GM23338 (cell line): Measurements from ENCODE around the gene RAB11FIP4. TPM values are rescaled to one million over a fixed set of nuclear protein-coding genes. Genes with fewer than 3 reads are reported as not detected.

Experiments used
- ATAC-seq: fragments of 200-7000 bp; cut with Tn5 transposase; 3 replicates; pipeline ENCODE4 v1.9.1; 2020
- DNase-seq: peaks from one replicate; pipeline ENCODE4 v3.0.0-alpha.2; 2015; ENCODE audit warnings: low spot score
- H2AFZ ChIP-seq: fragments of 200-600 bp; sonication (generic); 2 replicates; pipeline ENCODE4 v1.8.0; 2016; ENCODE audit warnings: antibody characterized with exemption, mild to moderate bottlenecking, moderate library complexity
- H3F3A ChIP-seq: fragments of 200-600 bp; sonication (generic); replicated peaks from 2 replicates; pipeline ENCODE4 v1.8.0; 2017; ENCODE audit warnings: antibody characterized with exemption, mixed run types, low read depth
- H3K27ac ChIP-seq: fragments of 200-600 bp; sonication (generic); 2 replicates; pipeline ENCODE4 v1.6.1; 2016; ENCODE audit warnings: low read depth
- H3K27me3 ChIP-seq: fragments of 200-600 bp; sonication (generic); 2 replicates; pipeline ENCODE4 v1.8.0; 2016; ENCODE audit warnings: mild to moderate bottlenecking, mixed run types, moderate library complexity; ENCODE audit not compliant: insufficient read depth
- H3K36me3 ChIP-seq: fragments of 200-600 bp; sonication (generic); 2 replicates; pipeline ENCODE4 v1.8.0; 2016; ENCODE audit warnings: mild to moderate bottlenecking; ENCODE audit not compliant: insufficient read depth
- H3K4me1 ChIP-seq: fragments of 200-600 bp; sonication (generic); 2 replicates; pipeline ENCODE4 v1.8.0; 2016; ENCODE audit warnings: mild to moderate bottlenecking, moderate library complexity; ENCODE audit not compliant: insufficient read depth
- H3K4me2 ChIP-seq: fragments of 200-600 bp; sonication (generic); 2 replicates; pipeline ENCODE4 v1.7.1; 2017; ENCODE audit warnings: mixed run types
- H3K4me3 ChIP-seq: fragments of 200-600 bp; sonication (generic); 2 replicates; pipeline ENCODE4 v1.6.1; 2016; ENCODE audit warnings: mixed run types
- H3K79me2 ChIP-seq: fragments of 200-600 bp; sonication (generic); replicated peaks from 2 replicates; pipeline ENCODE4 v1.8.0; 2017; ENCODE audit warnings: mild to moderate bottlenecking; ENCODE audit not compliant: insufficient read depth
- H3K9me2 ChIP-seq: fragments of 200-600 bp; sonication (generic); 2 replicates; pipeline ENCODE4 v1.8.0; 2017; ENCODE audit not compliant: insufficient read depth
- H4K20me1 ChIP-seq: fragments of 200-600 bp; sonication (generic); replicated peaks from 2 replicates; pipeline ENCODE4 v1.8.0; 2017; ENCODE audit warnings: mild to moderate bottlenecking; ENCODE audit not compliant: insufficient read depth
- H3K27ac Mint-ChIP-seq: 2 replicates; pipeline ENCODE4 v1.8.0; 2020; ENCODE audit warnings: inconsistent platforms, mild to moderate bottlenecking, moderate library complexity, mixed read lengths
- H3K27me3 Mint-ChIP-seq: 3 replicates; pipeline ENCODE4 v1.8.0; 2022; ENCODE audit warnings: low read depth, mild to moderate bottlenecking, moderate library complexity, mixed read lengths, inconsistent platforms; ENCODE audit not compliant: insufficient read depth, poor library complexity
- H3K36me3 Mint-ChIP-seq: 3 replicates; pipeline ENCODE4 v1.8.0; 2021; ENCODE audit warnings: low read depth, mild to moderate bottlenecking, inconsistent platforms, moderate library complexity, mixed read lengths
- H3K4me1 Mint-ChIP-seq: 3 replicates; pipeline ENCODE4 v1.8.0; 2020; ENCODE audit warnings: mild to moderate bottlenecking, inconsistent platforms, mixed read lengths
- H3K4me3 Mint-ChIP-seq: 3 replicates; pipeline ENCODE4 v1.8.0; 2021; ENCODE audit warnings: moderate library complexity, mild to moderate bottlenecking, inconsistent platforms, mixed read lengths
- H3K9me3 Mint-ChIP-seq: 3 replicates; pipeline ENCODE4 v1.8.0; 2020; ENCODE audit warnings: moderate library complexity, mild to moderate bottlenecking, inconsistent platforms, mixed read lengths
- CREB1 ChIP-seq: fragments of 250-450 bp; sonication (Bioruptor Pico); IDR thresholded peaks from 2 replicates; pipeline ENCODE4 v1.5.0; 2020; ENCODE audit warnings: low read depth, mild to moderate bottlenecking, moderate library complexity
- EZH2phosphoT487 ChIP-seq: fragments of 200-600 bp; sonication (generic); IDR thresholded peaks from one replicate; pipeline ENCODE4 v1.8.1; 2018; ENCODE audit warnings: antibody characterized with exemption; ENCODE audit not compliant: unreplicated experiment
- JUNB ChIP-seq: IDR thresholded peaks from one replicate; pipeline ENCODE4 v1.6.1; 2016; ENCODE audit warnings: antibody characterized with exemption; ENCODE audit not compliant: unreplicated experiment
- POLR2AphosphoS5 ChIP-seq: IDR thresholded peaks from 2 replicates; pipeline ENCODE4 v1.6.1; 2016; ENCODE audit warnings: antibody characterized with exemption, low read depth
- ZNF331 ChIP-seq: fragments of 250-450 bp; sonication (Bioruptor Pico); IDR thresholded peaks from 2 replicates; pipeline ENCODE4 v1.5.0; 2020; ENCODE audit warnings: low read depth, mild to moderate bottlenecking, moderate library complexity
- polyA plus RNA-seq: library from polyadenylated mRNA; unstranded; fragments of >200 nt; fragmentation: Nextera tagmentation; extraction: Ambion mirVana; gene quantifications from 2 replicates; pipeline ENCODE4 v1.2.1, GENCODE V29; 2016
- total RNA-seq: library from RNA; depleted of rRNA; stranded (reverse); fragments of >200 nt; shearing (Covaris generic); gene quantifications from 2 replicates; pipeline ENCODE4 v1.2.3, GENCODE V29; 2014
- TF ChIP-seq, protein P1 (sequence below): IDR thresholded peaks from one replicate; pipeline ENCODE4 v1.6.1; 2018; ENCODE audit warnings: antibody characterized with exemption; ENCODE audit not compliant: unreplicated experiment
- TF ChIP-seq, protein P2 (sequence below): fragments of 250-450 bp; sonication (Bioruptor Pico); IDR thresholded peaks from 2 replicates; pipeline ENCODE4 v1.5.0; 2020; ENCODE audit warnings: mild to moderate bottlenecking, moderate library complexity

The RAB11FIP4 gene
- total and polyA plus RNA-seq, 2 experiments from 2014 or later = 26.0 to 65.6 TPM

DNA sequence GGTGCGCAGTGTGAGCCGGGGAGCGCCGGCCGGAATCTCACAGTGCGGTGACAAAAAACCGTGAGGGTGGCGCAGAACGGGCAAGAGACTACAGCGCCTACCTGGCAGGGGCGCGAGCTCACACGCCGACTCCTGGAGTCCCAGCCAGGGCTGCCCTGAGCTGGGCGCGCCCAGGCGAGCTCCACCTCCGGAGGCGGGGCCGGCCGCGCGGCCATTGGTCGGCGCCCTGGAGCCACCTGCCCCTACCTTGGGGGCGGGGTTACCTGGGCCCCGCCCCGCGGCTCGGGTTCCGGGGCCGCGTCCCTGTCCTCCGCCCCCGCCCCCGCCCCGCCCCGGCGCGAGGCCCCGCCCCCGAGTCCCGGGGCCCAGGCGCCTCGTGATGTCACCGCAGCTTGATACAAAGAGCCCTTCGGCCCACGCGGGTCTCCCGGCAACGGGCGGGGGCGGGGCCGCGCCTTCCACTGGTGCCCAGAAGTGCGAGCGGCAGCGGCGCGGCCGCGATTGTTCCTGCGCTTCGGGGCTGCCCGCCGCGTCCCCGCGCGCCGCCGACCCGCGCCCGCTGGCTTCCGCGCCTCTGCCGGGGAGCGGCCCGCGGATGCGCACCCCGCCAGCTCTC is 96.3 kb downstream of the RAB11FIP4 start:
- TF ChIP-seq POLR2AphosphoS5 = peak; percentile 87
- TF ChIP-seq, protein P1, sequence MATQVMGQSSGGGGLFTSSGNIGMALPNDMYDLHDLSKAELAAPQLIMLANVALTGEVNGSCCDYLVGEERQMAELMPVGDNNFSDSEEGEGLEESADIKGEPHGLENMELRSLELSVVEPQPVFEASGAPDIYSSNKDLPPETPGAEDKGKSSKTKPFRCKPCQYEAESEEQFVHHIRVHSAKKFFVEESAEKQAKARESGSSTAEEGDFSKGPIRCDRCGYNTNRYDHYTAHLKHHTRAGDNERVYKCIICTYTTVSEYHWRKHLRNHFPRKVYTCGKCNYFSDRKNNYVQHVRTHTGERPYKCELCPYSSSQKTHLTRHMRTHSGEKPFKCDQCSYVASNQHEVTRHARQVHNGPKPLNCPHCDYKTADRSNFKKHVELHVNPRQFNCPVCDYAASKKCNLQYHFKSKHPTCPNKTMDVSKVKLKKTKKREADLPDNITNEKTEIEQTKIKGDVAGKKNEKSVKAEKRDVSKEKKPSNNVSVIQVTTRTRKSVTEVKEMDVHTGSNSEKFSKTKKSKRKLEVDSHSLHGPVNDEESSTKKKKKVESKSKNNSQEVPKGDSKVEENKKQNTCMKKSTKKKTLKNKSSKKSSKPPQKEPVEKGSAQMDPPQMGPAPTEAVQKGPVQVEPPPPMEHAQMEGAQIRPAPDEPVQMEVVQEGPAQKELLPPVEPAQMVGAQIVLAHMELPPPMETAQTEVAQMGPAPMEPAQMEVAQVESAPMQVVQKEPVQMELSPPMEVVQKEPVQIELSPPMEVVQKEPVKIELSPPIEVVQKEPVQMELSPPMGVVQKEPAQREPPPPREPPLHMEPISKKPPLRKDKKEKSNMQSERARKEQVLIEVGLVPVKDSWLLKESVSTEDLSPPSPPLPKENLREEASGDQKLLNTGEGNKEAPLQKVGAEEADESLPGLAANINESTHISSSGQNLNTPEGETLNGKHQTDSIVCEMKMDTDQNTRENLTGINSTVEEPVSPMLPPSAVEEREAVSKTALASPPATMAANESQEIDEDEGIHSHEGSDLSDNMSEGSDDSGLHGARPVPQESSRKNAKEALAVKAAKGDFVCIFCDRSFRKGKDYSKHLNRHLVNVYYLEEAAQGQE = no peak
- TF ChIP-seq EZH2phosphoT487 = no peak
- peak; percentile 53; the same call in 1 of the 2 replicates for TF ChIP-seq CREB1 (CRISPR knock-in tag)
- Histone ChIP-seq H3K36me3 (no peaks in the 10 kb centered on the region), H3K9me2 (no peaks in the 10 kb centered on the region), H3K4me1 (peaks cover 33% of the 10 kb centered on the region), H4K20me1 (no peaks in the 10 kb centered on the region; the same call in 1 of the 2 replicates), H3K4me2 (peak overlapping the region; percentile 96), H3K4me3 (peak overlapping the region; percentile 94), H3K79me2 (peaks cover 29% of the 10 kb centered on the region), H2AFZ (peak overlapping the region; percentile 75), H3K27ac (peak overlapping the region; percentile 98), H3F3A (peaks cover 21% of the 10 kb centered on the region), H3K27me3 (no peaks in the 10 kb centered on the region)
- Mint-ChIP-seq H3K36me3 (no peaks in the 10 kb centered on the region; the same call in 2 of the 3 replicates), H3K27ac (peak overlapping the region; percentile 96), H3K27me3 (peaks cover 12% of the 10 kb centered on the region), H3K4me1 (peaks cover 42% of the 10 kb centered on the region), H3K4me3 (peak overlapping the region; percentile 85), H3K9me3 (no peaks in the 10 kb centered on the region)
- peak; percentile 96 for DNase-seq
- ATAC-seq = peak; percentile 83

DNA sequence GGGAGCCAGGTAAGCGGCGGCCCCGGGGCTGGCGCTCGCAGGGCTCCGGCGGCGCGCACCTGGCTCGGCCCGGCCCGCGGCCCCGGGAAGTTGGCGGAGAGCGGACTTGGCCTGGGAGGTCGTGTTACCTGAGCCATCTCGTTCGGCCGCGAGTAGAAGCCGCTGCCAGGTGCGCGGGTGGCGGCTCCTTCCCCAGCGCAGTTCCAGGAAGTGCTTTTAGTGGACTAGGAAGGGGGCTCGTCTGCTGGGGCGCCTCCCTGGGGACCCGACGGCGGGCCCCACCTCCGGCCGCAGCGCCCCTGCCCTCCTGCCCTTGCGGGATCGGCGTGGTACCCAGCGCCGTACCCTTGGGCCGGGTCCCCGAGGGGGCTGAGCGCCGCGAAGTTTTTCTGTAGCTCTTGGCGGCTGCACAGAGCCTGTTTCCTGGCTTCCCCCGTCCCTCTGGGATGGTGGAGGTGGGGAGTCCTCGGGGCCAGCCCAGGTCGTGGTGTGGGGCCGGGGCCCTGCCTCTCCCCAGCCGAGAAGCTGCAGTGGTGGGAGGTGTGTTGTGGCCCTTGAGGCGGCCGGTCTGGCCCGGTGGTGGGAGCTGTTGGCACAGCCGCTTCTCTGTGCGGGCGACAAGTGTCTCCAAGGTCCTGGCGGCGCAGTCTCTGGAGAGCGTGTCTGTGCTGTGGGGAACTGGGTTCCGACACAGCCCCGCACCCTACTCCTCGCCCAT is 96.9 kb downstream of the RAB11FIP4 start:
- Histone ChIP-seq H3K9me2 (no peaks in the 10 kb centered on the region), H3K27me3 (no peaks in the 10 kb centered on the region), H3K4me3 (peak overlapping the region; percentile 94), H2AFZ (0 out of 2 replicates have a peak overlapping the region, but pooled peaks have one; percentile 32), H4K20me1 (no peaks in the 10 kb centered on the region; the same call in 1 of the 2 replicates), H3K4me2 (peak overlapping the region; percentile 96), H3K4me1 (peaks cover 33% of the 10 kb centered on the region), H3K36me3 (no peaks in the 10 kb centered on the region), H3F3A (peaks cover 21% of the 10 kb centered on the region), H3K27ac (no peak overlapping the region), H3K79me2 (peaks cover 33% of the 10 kb centered on the region)
- peaks cover 48% of the 10 kb centered on the region for H3K4me1 Mint-ChIP-seq
- DNase-seq (peak; percentile 61), ATAC-seq (peak; percentile 11)
- H3K27ac Mint-ChIP-seq = peak overlapping the region; percentile 77; the same call in 1 of the 2 replicates
- H3K36me3 Mint-ChIP-seq = no peaks in the 10 kb centered on the region; the same call in 2 of the 3 replicates
- peak overlapping the region; percentile 85 for H3K4me3 Mint-ChIP-seq
- H3K9me3 Mint-ChIP-seq = no peaks in the 10 kb centered on the region
- peaks cover 12% of the 10 kb centered on the region for H3K27me3 Mint-ChIP-seq
- TF ChIP-seq ZNF331 (CRISPR knock-in tag) (no peak), POLR2AphosphoS5 (no peak), JUNB (no peak)
- TF ChIP-seq, protein P2, sequence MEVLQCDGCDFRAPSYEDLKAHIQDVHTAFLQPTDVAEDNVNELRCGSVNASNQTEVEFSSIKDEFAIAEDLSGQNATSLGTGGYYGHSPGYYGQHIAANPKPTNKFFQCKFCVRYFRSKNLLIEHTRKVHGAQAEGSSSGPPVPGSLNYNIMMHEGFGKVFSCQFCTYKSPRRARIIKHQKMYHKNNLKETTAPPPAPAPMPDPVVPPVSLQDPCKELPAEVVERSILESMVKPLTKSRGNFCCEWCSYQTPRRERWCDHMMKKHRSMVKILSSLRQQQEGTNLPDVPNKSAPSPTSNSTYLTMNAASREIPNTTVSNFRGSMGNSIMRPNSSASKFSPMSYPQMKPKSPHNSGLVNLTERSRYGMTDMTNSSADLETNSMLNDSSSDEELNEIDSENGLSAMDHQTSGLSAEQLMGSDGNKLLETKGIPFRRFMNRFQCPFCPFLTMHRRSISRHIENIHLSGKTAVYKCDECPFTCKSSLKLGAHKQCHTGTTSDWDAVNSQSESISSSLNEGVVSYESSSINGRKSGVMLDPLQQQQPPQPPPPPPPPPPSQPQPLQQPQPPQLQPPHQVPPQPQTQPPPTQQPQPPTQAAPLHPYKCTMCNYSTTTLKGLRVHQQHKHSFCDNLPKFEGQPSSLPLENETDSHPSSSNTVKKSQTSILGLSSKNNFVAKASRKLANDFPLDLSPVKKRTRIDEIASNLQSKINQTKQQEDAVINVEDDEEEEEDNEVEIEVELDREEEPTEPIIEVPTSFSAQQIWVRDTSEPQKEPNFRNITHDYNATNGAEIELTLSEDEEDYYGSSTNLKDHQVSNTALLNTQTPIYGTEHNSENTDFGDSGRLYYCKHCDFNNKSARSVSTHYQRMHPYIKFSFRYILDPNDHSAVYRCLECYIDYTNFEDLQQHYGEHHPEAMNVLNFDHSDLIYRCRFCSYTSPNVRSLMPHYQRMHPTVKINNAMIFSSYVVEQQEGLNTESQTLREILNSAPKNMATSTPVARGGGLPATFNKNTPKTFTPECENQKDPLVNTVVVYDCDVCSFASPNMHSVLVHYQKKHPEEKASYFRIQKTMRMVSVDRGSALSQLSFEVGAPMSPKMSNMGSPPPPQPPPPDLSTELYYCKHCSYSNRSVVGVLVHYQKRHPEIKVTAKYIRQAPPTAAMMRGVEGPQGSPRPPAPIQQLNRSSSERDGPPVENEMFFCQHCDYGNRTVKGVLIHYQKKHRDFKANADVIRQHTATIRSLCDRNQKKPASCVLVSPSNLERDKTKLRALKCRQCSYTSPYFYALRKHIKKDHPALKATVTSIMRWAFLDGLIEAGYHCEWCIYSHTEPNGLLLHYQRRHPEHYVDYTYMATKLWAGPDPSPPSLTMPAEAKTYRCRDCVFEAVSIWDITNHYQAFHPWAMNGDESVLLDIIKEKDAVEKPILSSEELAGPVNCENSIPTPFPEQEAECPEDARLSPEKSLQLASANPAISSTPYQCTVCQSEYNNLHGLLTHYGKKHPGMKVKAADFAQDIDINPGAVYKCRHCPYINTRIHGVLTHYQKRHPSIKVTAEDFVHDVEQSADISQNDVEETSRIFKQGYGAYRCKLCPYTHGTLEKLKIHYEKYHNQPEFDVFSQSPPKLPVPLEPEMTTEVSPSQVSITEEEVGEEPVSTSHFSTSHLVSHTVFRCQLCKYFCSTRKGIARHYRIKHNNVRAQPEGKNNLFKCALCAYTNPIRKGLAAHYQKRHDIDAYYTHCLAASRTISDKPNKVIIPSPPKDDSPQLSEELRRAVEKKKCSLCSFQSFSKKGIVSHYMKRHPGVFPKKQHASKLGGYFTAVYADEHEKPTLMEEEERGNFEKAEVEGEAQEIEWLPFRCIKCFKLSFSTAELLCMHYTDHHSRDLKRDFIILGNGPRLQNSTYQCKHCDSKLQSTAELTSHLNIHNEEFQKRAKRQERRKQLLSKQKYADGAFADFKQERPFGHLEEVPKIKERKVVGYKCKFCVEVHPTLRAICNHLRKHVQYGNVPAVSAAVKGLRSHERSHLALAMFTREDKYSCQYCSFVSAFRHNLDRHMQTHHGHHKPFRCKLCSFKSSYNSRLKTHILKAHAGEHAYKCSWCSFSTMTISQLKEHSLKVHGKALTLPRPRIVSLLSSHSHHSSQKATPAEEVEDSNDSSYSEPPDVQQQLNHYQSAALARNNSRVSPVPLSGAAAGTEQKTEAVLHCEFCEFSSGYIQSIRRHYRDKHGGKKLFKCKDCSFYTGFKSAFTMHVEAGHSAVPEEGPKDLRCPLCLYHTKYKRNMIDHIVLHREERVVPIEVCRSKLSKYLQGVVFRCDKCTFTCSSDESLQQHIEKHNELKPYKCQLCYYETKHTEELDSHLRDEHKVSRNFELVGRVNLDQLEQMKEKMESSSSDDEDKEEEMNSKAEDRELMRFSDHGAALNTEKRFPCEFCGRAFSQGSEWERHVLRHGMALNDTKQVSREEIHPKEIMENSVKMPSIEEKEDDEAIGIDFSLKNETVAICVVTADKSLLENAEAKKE = no peak
